ENCODE data around the gene PCED1B. TPM values are rescaled to one million over a fixed set of nuclear protein-coding genes. Genes with fewer than 3 reads are reported as not detected.

Gene PCED1B
- total and polyA plus RNA-seq, 12 donors, result 0.49 to 4.8 (median 0.88) TPM

GRCh38 chr12:47213396-47213795 lies 134.0 kb downstream of the PCED1B start:
- Histone ChIP-seq H3K36me3 (peaks cover 0 to 17% (median 0%) of the 10 kb centered on the region in 9 donors), H3K9me3 (no peaks in the 10 kb centered on the region), H3K27ac (peak overlapping the region in 1 of 10 donors; percentile 88), H3K27me3 (no peaks in the 10 kb centered on the region), H3K4me1 (peaks cover 0 to 23% (median 0%) of the 10 kb centered on the region in 9 donors), H3K4me3 (peak overlapping the region in 1 of 10 donors; percentile 55)
- intact Hi-C loops (cut with DNase I), result loop anchor here in 1 of 10 donors (10.0 kb wide), 1 partner anchor 129 kb away; no protein-coding TSS in a partner anchor
- 78 to 88% methylated on average over 3 of the region's 3 CpGs for WGBS, 2 donors
- DNase-seq (no peak), ATAC-seq (no peak)
- TF ChIP-seq CTCF (IDR thresholded peaks at IDR 0.05), result no peak

GRCh38 chr12:47214001-47214619 lies 134.7 kb downstream of the PCED1B start:
- ATAC-seq, result no peak
- no peak for DNase-seq
- intact Hi-C loops (cut with DNase I), result loop anchor here in 1 of 10 donors (10.0 kb wide), 1 partner anchor 129 kb away; no protein-coding TSS in a partner anchor
- H3K27ac ChIP-seq, result peak overlapping the region in 1 of 10 donors; percentile 88
- no peaks in the 10 kb centered on the region for H3K27me3 ChIP-seq
- H3K4me3 ChIP-seq, result peak overlapping the region in 1 of 10 donors; percentile 55
- WGBS, 2 donors, result 69 to 77% methylated on average over 3 of the region's 3 CpGs
- TF ChIP-seq CTCF (IDR thresholded peaks at IDR 0.05), result no peak
- peaks cover 0 to 18% (median 0%) of the 10 kb centered on the region in 9 donors for H3K4me1 ChIP-seq
- peaks cover 0 to 10% (median 0%) of the 10 kb centered on the region in 9 donors for H3K36me3 ChIP-seq
- no peaks in the 10 kb centered on the region for H3K9me3 ChIP-seq

GRCh38 chr12:47214771-47215170 lies 135.3 kb downstream of the PCED1B start:
- intact Hi-C loops (cut with DNase I), result loop anchor here in 1 of 10 donors (10.0 kb wide), 1 partner anchor 130 kb away; no protein-coding TSS in a partner anchor
- 93 to 96% methylated on average over 7 of the region's 7 CpGs for WGBS, 2 donors

More at GRCh38 chr12:47214771-47215170, 135.3 kb downstream of the PCED1B start:
- Histone ChIP-seq H3K4me3 (peak overlapping the region in 2 of 10 donors; percentile 23 to 55), H3K27me3 (no peaks in the 10 kb centered on the region), H3K27ac (peak overlapping the region in 1 of 10 donors; percentile 88), H3K36me3 (peaks cover 0 to 4% (median 0%) of the 10 kb centered on the region in 9 donors), H3K9me3 (no peaks in the 10 kb centered on the region), H3K4me1 (peaks cover 0 to 21% (median 0%) of the 10 kb centered on the region in 9 donors)
- ATAC-seq (no peak), DNase-seq (no peak)
- TF ChIP-seq CTCF (IDR thresholded peaks at IDR 0.05), result no peak
